Measurements from ENCODE around the gene PIGX.
"Not testable (repeated sequence)": the region's sequence is repeated elsewhere in the genome, so short reads cannot be mapped to it uniquely, and the experiment has no call there.

Gene PIGX

DNA sequence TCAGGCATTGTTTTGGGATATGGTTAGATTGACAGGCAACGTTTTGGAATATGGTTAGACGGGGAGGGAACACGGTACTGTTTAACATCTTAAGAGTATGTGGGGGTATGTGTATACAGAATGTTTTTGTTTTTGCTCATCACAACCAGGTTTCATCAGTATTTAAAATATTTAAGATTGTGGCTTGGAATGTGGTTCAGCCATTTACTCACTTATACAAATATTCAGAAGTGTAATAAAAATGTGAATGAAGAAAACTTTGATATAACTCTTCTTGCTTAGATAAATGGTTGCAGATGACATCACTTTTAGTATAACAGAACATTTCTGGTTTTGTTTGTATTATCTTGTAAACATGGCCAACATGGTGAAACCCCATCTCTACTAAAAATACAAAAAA is 23.6 kb downstream of the PIGX start:
- Mint-ChIP-seq H3K9me3 (ENCODE audit: low read depth) (no peaks in the 10 kb centered on the region), H3K4me1 (ENCODE audit: low read depth) (peaks cover 4% of the 10 kb centered on the region), H3K36me3 (peaks cover 6% of the 10 kb centered on the region), H3K27me3 (no peaks in the 10 kb centered on the region), H3K4me3 (no peak overlapping the region), H3K27ac (no peak overlapping the region)

DNA sequence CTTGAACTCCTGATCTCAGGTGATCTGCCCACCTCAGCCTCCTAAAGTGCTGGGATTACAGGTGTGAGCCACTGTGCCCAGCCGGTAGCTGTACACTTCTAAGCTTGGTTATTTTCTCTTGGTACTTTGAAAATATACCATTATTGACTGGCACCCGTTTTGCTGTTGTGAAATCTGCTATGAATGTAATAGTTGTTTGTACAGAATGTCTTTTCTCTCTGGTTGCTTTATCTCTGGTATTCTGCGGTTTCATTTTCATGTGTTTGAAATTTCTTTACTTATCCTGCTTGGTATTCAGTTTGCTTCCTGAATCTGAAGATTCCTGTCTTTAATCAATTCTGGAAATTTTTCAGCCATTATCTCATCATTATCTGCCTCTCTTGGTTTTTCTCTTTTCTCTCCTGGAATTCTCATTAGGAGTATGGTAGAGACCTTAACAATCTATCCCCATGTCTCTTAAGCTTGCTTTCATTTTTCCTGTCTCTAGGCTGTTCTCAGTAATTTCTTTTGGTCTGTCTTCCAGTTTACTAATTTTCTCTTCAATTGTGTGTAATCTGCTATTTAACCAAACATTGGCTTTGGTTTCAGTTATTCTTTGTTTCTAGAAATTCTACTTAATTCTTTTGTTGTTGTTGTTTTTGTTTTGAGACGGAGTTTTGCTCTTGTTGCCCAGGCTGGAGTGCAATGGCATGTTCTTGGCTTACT is 24.6 kb downstream of the PIGX start:
- H3K27ac Mint-ChIP-seq, result no peak overlapping the region
- no peaks in the 10 kb centered on the region for H3K27me3 Mint-ChIP-seq
- H3K4me1 Mint-ChIP-seq (ENCODE audit: low read depth), result peaks cover 14% of the 10 kb centered on the region
- H3K4me3 Mint-ChIP-seq, result no peak overlapping the region
- H3K9me3 Mint-ChIP-seq (ENCODE audit: low read depth), result no peaks in the 10 kb centered on the region
- peaks cover 6% of the 10 kb centered on the region for H3K36me3 Mint-ChIP-seq

DNA sequence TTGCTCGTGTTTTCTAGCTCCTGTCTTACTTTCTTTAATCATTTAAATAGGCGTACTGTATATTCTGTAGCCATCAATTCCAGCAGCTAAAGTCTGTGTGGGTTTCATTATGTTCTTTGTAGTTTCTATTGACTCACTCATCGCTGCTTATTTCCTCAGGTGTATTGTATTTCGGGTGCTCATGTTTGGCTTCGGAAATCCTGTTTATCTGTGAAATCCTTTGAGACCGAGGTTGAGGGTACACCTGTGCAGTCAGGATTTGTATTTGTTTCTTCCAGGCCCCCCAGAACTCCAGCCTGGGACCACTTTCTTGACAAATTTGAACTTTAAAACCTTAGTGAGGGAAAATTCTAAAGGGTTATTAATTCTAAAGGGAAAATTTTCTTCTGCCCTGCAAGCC is 25.5 kb downstream of the PIGX start:
- no peaks in the 10 kb centered on the region for H3K27me3 Mint-ChIP-seq
- no peak overlapping the region for H3K27ac Mint-ChIP-seq
- peaks cover 15% of the 10 kb centered on the region for H3K4me1 Mint-ChIP-seq (ENCODE audit: low read depth)
- H3K4me3 Mint-ChIP-seq, result no peak overlapping the region
- H3K9me3 Mint-ChIP-seq (ENCODE audit: low read depth), result no peaks in the 10 kb centered on the region
- H3K36me3 Mint-ChIP-seq, result peaks cover 6% of the 10 kb centered on the region

DNA sequence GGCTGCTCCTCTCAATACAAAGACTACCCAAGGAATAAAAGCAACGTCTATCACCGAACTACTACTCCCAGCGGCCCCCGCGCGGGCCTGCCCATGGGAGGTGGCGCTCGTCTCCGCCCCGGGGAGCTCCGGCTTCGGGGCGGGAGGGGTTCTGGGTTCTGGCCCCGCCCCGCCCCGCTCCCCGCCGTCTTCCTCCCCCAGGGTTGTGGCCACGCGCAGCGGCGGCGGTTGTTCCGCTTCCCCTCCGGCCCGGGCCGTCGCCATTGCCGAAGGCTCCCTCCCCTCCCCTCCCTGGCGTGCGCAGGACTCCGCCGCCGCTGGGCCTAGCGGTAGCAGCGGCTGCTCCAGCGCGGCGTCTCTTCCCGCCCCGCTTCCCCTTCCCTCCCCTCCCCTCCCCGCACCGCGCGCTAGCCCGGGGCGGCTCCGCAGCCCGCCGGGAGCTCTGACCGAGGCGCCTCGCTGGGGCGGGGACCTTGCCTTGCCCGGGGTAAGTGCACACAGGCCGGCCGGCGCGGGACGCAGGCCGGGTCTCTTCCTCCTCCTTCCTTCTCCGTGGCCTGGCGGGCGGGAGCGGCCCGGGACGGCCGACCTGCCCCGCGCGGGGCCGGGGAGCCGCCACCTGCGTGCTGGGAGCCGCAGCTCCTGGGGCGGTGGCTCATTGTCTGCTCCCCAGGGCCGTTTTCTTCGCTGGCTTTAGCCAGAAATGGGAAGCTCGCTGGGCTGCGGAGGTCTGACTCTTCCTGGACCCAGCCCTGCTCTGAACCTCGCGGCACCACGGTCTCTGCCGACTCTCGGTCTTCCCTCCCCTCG is 27.7 kb downstream of the PIGX start, which contains the start of gene PAK2:
TSS of gene PAK2 (plus strand) at position 187 of the 810 bp plus-strand sequence. CDS start 42,790 bp downstream, outside the sequence.
- H3K4me1 Mint-ChIP-seq (ENCODE audit: low read depth), result peaks cover 28% of the 10 kb centered on the region
- no peaks in the 10 kb centered on the region for H3K9me3 Mint-ChIP-seq (ENCODE audit: low read depth)
- peak within 1 kb of the TSS; percentile 100 for H3K27ac Mint-ChIP-seq
- peaks cover 4% of the 10 kb centered on the region for H3K36me3 Mint-ChIP-seq
- H3K4me3 Mint-ChIP-seq, result peak within 1 kb of the TSS; percentile 100
- H3K27me3 Mint-ChIP-seq, result no peaks in the 10 kb centered on the region

DNA sequence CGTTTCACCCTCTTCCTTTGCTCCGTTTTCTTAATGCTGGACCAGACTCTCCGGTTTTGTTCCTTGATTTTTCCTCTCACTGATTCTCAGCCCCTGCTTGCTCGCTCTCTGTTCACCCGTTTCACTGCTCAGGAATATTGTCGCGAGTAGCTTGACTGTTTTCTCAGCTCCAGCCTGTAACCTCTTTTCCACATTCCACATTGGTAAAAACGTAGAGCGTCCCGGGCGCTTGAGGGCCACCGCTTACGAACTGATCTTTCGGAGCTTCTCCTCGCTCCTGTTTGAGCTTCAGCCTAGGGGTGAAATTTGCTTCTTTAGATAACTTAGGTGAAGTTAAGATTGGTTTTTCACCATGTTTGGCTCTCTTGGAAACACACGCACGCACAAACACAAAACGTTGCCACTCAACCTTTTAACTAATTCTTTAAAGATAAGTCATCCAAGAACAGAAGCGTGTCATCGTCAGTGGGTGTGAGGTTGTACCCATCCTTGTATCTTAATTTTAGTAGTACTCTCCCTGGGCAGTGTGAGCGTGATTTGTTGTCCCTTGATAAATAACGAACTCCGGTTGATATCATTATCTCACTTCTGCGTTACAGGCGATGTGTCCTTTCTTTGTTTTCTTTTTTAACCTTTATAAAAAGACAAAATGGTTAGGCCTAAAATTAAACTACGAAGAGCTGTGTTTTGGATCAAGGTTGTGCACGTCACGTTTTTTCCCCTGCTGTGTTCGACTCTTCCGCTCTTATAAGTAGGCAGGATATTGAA is 28.5 kb downstream of the PIGX start:
- Mint-ChIP-seq H3K36me3 (peaks cover 4% of the 10 kb centered on the region), H3K27me3 (no peaks in the 10 kb centered on the region), H3K4me3 (peak overlapping the region; percentile 100), H3K27ac (peak overlapping the region; percentile 100), H3K9me3 (ENCODE audit: low read depth) (no peaks in the 10 kb centered on the region), H3K4me1 (ENCODE audit: low read depth) (peaks cover 32% of the 10 kb centered on the region)

DNA sequence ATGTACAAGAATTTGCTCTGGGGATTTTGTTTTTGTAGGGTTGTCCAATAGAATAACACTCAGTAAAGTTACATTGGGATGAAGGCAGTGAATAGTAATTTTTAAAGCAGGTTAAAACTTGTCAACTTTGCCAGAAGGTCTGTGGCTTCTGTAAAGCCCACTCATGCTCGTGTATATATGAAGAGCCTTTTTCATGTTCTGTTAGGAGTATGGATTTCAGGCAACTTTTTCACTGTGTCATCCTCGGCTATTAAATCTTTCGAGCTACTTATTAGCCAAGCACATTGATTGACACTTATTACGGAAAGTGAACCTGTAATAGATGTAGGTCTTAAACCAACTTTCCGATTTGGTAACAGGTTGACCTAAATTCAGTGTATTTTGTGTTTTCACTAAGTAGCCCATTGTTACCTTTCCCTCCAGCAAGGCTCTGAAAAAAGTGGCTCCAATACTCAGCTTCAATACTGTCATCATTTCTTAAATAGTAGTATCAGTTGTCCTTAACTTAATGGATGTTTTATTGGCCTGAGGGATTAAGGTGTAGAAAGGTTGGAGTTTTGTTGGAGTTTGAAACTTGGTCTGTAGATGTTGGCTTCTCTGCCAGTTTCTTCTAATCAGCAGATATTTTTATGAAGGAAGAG is 29.2 kb downstream of the PIGX start:
- Mint-ChIP-seq H3K4me3 (peak overlapping the region; percentile 100), H3K27me3 (no peaks in the 10 kb centered on the region), H3K9me3 (ENCODE audit: low read depth) (no peaks in the 10 kb centered on the region), H3K27ac (peak overlapping the region; percentile 100), H3K4me1 (ENCODE audit: low read depth) (peaks cover 38% of the 10 kb centered on the region), H3K36me3 (peaks cover 4% of the 10 kb centered on the region)

DNA sequence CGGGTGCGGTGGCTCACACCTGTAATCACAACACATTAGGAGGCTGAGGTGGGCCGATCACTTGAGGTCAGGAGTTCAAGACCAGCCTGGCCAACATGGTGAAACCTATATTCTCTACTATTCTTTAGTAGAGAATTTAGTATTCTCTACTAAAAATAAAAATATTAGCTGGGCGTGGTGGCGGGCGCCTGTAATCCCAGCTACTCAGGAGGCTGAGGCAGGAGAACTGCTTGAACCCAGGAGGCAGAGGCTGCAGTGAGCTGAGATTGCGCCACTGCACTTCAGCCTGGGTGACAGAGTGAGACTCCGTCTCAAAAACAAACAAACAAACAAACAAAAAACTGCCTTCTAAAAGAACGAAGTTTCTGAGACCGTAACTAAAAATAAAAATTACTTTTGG is 31.4 kb downstream of the PIGX start:
- not testable (repeated sequence) for H3K9me3 Mint-ChIP-seq (ENCODE audit: low read depth); H3K27ac Mint-ChIP-seq; H3K27me3 Mint-ChIP-seq; H3K36me3 Mint-ChIP-seq
- Mint-ChIP-seq H3K4me3 (peak overlapping the region; percentile 62), H3K4me1 (ENCODE audit: low read depth) (peaks cover 50% of the 10 kb centered on the region)

DNA sequence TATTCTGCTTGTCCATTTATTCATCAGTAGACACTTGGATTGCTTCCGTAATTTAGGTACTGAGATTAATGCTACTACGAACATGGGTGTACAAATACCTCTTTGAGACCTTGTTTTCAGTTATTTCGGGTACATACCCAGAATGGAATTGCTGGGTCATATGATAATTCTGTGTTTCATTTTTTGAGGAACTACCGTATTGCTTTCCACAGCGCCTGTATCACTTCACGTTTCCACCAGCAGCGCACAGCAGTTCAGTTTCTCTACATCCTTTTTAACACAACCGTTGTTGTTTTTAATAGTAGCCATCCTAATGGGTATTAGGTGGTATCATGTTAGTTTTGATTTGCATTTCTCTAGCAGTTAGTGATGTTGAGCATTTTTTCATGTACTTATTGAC is 36.9 kb downstream of the PIGX start:
- H3K4me1 Mint-ChIP-seq (ENCODE audit: low read depth), result peaks cover 64% of the 10 kb centered on the region

DNA sequence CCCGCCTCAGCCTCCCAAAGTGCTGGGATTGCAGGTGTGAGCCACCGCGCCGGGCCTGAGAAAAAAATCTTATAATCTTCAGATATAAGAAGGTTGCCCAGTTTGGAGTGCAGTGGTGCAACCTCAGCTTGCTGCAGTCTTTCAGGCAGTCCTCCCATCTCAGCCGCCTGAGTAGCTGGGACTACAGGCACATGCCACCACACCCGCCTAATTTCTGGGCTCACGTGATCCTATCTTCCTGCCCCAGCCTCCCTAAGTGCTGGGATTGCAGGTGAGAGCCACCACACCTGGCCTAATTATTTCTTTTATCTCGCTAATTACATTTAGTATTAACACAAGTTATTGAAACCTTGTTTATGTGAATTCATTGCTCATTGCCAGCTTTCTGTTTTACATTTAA is 41.0 kb downstream of the PIGX start:
- no peak overlapping the region for H3K4me3 Mint-ChIP-seq
- peak overlapping the region; percentile 70 for H3K27ac Mint-ChIP-seq
- no peaks in the 10 kb centered on the region for H3K27me3 Mint-ChIP-seq
- peaks cover 28% of the 10 kb centered on the region for H3K36me3 Mint-ChIP-seq
- H3K4me1 Mint-ChIP-seq (ENCODE audit: low read depth), result peaks cover 64% of the 10 kb centered on the region
- no peaks in the 10 kb centered on the region for H3K9me3 Mint-ChIP-seq (ENCODE audit: low read depth)

More for the DNA sequence above, 36.9 kb downstream of the PIGX start:
- no peak overlapping the region for H3K27ac Mint-ChIP-seq
- H3K27me3 Mint-ChIP-seq, result no peaks in the 10 kb centered on the region
- H3K9me3 Mint-ChIP-seq (ENCODE audit: low read depth), result no peaks in the 10 kb centered on the region
- no peak overlapping the region for H3K4me3 Mint-ChIP-seq
- peaks cover 15% of the 10 kb centered on the region for H3K36me3 Mint-ChIP-seq

DNA sequence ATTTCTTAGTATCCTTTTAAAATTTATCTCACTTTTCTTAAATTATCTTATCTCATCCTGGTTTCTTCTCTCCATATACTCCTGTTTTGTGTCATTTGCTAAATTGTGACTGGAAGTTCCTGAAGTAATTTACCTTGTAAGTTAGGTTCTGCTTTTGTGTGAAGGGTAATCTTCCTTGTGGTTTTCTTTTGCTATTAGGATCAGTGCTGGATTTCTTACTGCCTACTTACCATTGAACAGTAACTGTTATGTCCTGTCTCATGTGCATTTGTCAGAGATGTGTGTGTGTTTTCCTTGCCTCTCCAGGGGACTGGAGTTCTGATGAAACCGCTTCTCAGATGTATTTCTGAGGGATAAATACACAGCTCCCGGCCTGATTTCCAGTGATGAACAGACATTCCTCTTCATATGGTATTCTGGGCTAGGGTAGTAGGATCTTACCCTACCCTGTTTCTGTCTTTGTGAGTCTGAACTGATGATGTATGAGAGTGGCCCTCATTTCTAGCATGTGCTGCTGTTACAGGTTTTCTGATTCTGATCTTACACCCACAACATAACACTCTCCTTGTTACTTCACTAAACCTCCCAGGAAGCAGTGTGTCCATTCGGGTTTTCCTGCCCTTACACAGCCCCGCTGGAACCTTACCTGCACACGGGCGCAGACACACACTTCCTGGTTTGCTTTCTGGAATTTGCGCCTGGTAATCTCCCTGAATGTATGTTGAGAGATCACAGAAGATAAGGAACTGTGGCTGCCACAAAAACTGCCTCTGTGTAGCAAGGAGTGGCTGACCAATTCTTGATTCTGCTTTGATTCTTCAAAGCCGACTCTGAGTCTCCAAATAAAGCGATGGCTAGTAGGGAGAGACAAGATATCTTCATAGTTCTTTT is 42.2 kb downstream of the PIGX start:
- Mint-ChIP-seq H3K36me3 (peaks cover 22% of the 10 kb centered on the region), H3K4me3 (no peak overlapping the region), H3K4me1 (ENCODE audit: low read depth) (peaks cover 60% of the 10 kb centered on the region), H3K27me3 (no peaks in the 10 kb centered on the region), H3K27ac (peak overlapping the region; percentile 70), H3K9me3 (ENCODE audit: low read depth) (no peaks in the 10 kb centered on the region)

DNA sequence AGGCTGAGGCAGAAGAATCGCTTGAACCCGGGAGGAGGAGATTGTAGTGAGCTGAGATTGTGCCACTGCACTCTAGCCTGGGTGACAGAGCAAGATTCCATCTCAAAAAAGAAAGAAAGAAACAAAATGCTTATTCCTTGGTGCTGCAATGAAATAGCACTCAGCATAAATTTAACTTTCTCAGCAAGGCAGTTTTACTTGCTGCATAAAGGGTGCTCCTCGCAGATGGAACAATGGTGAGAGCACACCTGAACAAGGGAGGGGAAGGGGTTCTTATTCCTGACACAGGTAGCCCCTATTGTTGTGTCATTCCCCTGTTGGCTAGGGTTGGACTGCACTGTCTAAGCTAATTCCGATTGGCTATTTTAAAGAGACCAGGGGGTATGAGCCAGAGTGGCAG is 44.6 kb downstream of the PIGX start:
- Mint-ChIP-seq H3K4me3 (peak overlapping the region; percentile 21), H3K36me3 (peaks cover 19% of the 10 kb centered on the region), H3K9me3 (ENCODE audit: low read depth) (no peaks in the 10 kb centered on the region)

DNA sequence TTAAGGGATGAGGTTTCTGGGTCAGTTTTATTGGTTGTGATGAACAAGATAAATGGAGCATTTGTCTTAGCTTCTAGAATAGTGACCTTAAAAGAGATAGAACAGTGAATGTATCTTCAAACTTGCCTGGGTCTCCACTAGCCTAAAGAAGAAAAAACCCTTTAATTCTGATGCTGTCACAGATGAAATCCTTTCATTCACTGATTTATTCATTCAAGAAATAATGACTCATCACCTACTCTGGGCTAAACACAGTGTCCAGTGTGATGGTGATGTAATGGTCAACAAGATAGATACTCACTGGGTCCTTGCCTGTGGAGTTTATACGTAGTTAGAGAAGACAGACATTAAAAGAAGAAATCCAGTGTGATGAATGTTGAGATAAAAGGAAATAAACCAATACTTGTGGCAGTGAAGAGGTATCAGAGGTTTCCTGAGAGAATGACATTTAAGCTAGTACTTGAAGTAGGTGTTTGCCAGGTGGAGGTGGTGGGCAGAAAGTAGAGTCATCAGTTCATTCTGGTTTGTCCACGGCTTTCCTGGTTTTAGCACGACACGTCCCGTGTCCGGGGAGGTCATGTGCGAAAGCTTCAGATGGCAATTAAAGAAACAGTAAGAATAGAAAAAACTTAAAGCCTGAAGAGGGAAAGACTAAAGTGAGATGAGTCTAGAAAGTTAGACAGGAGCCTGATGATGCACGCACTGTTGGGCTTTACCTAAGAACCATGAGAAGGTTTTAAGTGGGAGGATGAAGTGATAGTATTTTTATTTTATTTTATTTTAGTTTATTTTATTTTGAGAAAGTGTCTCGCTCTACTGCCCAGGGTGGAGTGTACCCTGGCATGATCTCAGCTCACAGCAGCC is 45.9 kb downstream of the PIGX start:
- Mint-ChIP-seq H3K27ac (peak overlapping the region; percentile 79), H3K36me3 (peaks cover 19% of the 10 kb centered on the region), H3K27me3 (no peaks in the 10 kb centered on the region), H3K4me1 (ENCODE audit: low read depth) (peaks cover 52% of the 10 kb centered on the region), H3K4me3 (peak overlapping the region; percentile 48), H3K9me3 (ENCODE audit: low read depth) (no peaks in the 10 kb centered on the region)

More for the DNA sequence above, 44.6 kb downstream of the PIGX start:
- Mint-ChIP-seq H3K4me1 (ENCODE audit: low read depth) (peaks cover 51% of the 10 kb centered on the region), H3K27ac (peak overlapping the region; percentile 81), H3K27me3 (no peaks in the 10 kb centered on the region)

DNA sequence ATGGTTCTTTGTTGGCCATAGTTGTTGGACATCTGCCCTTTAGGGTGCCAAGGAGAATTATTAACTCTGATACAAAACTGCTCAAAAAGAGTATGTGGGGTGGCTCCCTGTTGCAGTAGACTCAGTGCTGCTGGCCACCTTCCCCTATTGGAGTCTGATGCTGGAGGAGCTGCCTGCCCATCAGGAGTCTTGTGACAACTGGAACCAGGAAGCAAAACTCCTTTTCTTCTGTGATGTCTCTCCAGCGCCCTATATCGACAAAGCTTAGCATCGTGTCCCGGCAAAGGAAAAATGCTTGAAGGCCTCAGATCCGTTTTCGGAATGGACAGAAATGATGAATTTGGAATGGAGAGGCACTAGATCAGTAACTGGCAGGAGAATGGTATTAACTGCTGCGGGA is 51.0 kb downstream of the PIGX start:
- no peaks in the 10 kb centered on the region for H3K9me3 Mint-ChIP-seq (ENCODE audit: low read depth)
- H3K36me3 Mint-ChIP-seq, result peaks cover 8% of the 10 kb centered on the region
- H3K27me3 Mint-ChIP-seq, result no peaks in the 10 kb centered on the region
- H3K4me1 Mint-ChIP-seq (ENCODE audit: low read depth), result peaks cover 33% of the 10 kb centered on the region
- H3K27ac Mint-ChIP-seq, result no peak overlapping the region
- no peak overlapping the region for H3K4me3 Mint-ChIP-seq
